OCI-LY1 (cell line): ENCODE results near the gene PSMB5.

ENCODE experiments used
- H2AFZ ChIP-seq: fragments of 200-600 bp; sonication (generic), shearing (Covaris generic); 2 replicates; pipeline ENCODE4 v1.6.0; 2014; ENCODE audit warnings: antibody characterized with exemption, mild to moderate bottlenecking, low read length
- H3F3A ChIP-seq: fragments of 200-600 bp; sonication (generic), shearing (Covaris generic); 2 replicates; pipeline ENCODE4 v1.6.0; 2014; ENCODE audit warnings: mild to moderate bottlenecking, antibody characterized with exemption, low read length, moderate library complexity; ENCODE audit not compliant: insufficient read depth
- H3K27ac ChIP-seq: fragments of 200-600 bp; sonication (generic); 2 replicates; pipeline ENCODE4 v1.5.1; 2014; ENCODE audit warnings: low read length, mixed run types, mild to moderate bottlenecking, low read depth; ENCODE audit not compliant: poor library complexity, severe bottlenecking
- H3K27me3 ChIP-seq: fragments of 200-600 bp; sonication (generic); 2 replicates; pipeline ENCODE4 v1.6.0; 2014; ENCODE audit warnings: antibody characterized with exemption, mild to moderate bottlenecking, low read length, moderate library complexity; ENCODE audit not compliant: insufficient read depth
- H3K36me3 ChIP-seq: fragments of 200-600 bp; sonication (generic); 2 replicates; pipeline ENCODE4 v1.6.1; 2014; ENCODE audit warnings: mild to moderate bottlenecking, antibody characterized with exemption, low read length, moderate library complexity, mixed read lengths; ENCODE audit not compliant: insufficient read depth
- H3K4me1 ChIP-seq: fragments of 200-600 bp; sonication (generic); 2 replicates; pipeline ENCODE4 v1.5.1; 2014; ENCODE audit warnings: mild to moderate bottlenecking, low read length, moderate library complexity; ENCODE audit not compliant: insufficient read depth, severe bottlenecking
- H3K4me2 ChIP-seq: fragments of 200-600 bp; sonication (generic), shearing (Covaris generic); 2 replicates; pipeline ENCODE4 v1.6.1; 2014; ENCODE audit warnings: low read length
- H3K4me3 ChIP-seq: fragments of 200-600 bp; sonication (generic); 2 replicates; pipeline ENCODE4 v1.5.1; 2014; ENCODE audit warnings: low read length, low read depth, mild to moderate bottlenecking, mixed read lengths; ENCODE audit not compliant: poor library complexity, severe bottlenecking
- H3K79me2 ChIP-seq: fragments of 200-600 bp; shearing (Covaris generic); 2 replicates; pipeline ENCODE4 v1.6.1; 2016; ENCODE audit warnings: mixed run types, low read length, mixed read lengths; ENCODE audit not compliant: insufficient read depth
- H3K9ac ChIP-seq: fragments of 200-600 bp; sonication (generic), shearing (Covaris generic); 2 replicates; pipeline ENCODE4 v1.6.1; 2014; ENCODE audit warnings: mild to moderate bottlenecking, low read length, mixed read lengths
- H3K9me2 ChIP-seq: fragments of 200-600 bp; sonication (generic), shearing (Covaris generic); 2 replicates; pipeline ENCODE4 v1.6.1; 2014; ENCODE audit warnings: low read depth, mild to moderate bottlenecking, low read length, mixed read lengths
- H3K9me3 ChIP-seq: fragments of 200-600 bp; shearing (Covaris generic); 2 replicates; pipeline ENCODE4 v1.6.1; 2014; ENCODE audit warnings: low read length, mixed read lengths
- H4K20me1 ChIP-seq: fragments of 200-600 bp; sonication (generic), shearing (Covaris generic); 2 replicates; pipeline ENCODE4 v1.6.0; 2016; ENCODE audit warnings: mild to moderate bottlenecking, low read length; ENCODE audit not compliant: insufficient read depth
- CTCF ChIP-seq: fragments of 200-600 bp; sonication (generic), shearing (Covaris generic); IDR thresholded peaks from 2 replicates; pipeline ENCODE4 v1.5.1; 2017; ENCODE audit warnings: mild to moderate bottlenecking, antibody characterized with exemption, low read length, moderate library complexity, mixed read lengths
- EZH2 ChIP-seq: fragments of 200-600 bp; sonication (generic), shearing (Covaris generic); IDR thresholded peaks from 2 replicates; pipeline ENCODE4 v1.8.0; 2017; ENCODE audit warnings: borderline replicate concordance, mixed run types, mild to moderate bottlenecking, antibody characterized with exemption, low read length, moderate library complexity, mixed read lengths

PSMB5 gene

GRCh38 chr14:22984959-22985658 lies 49.6 kb downstream of the PSMB5 start:
- Histone ChIP-seq H3K4me1 (peaks cover 25% of the 10 kb centered on the region), H2AFZ (no peak overlapping the region), H3K27ac (no peak overlapping the region), H3K4me2 (no peak overlapping the region), H3K4me3 (no peak overlapping the region), H4K20me1 (no peaks in the 10 kb centered on the region), H3K79me2 (no peaks in the 10 kb centered on the region), H3K9ac (no peak overlapping the region), H3F3A (no peaks in the 10 kb centered on the region), H3K27me3 (0 out of 2 replicates have a peak, but pooled peaks cover 3% of the 10 kb centered on the region), H3K9me3 (no peaks in the 10 kb centered on the region), H3K36me3 (peaks cover 12% of the 10 kb centered on the region; the same call in 1 of the 2 replicates), H3K9me2 (no peaks in the 10 kb centered on the region)
- no peak for TF ChIP-seq EZH2
- no peak for TF ChIP-seq CTCF

GRCh38 chr14:22982477-22983245 lies 52.0 kb downstream of the PSMB5 start, which contains the start of gene AJUBA:
Gene AJUBA, minus strand, starts transcription at chr14:22982551. Its CDS starts 285 bp downstream, at chr14:22982266.
- Histone ChIP-seq H3K79me2 (no peaks in the 10 kb centered on the region), H3K27me3 (0 out of 2 replicates have a peak, but pooled peaks cover 3% of the 10 kb centered on the region), H2AFZ (no peak within 1 kb of the TSS), H3K4me2 (peak within 1 kb of the TSS; percentile 47), H4K20me1 (no peaks in the 10 kb centered on the region), H3K27ac (no peak within 1 kb of the TSS), H3K9me3 (no peaks in the 10 kb centered on the region), H3K9me2 (no peaks in the 10 kb centered on the region), H3K4me1 (peaks cover 25% of the 10 kb centered on the region), H3K36me3 (peaks cover 10% of the 10 kb centered on the region; the same call in 1 of the 2 replicates), H3K4me3 (peak within 1 kb of the TSS; percentile 48), H3K9ac (peak within 1 kb of the TSS; percentile 3; the same call in 1 of the 2 replicates), H3F3A (no peaks in the 10 kb centered on the region)
- no peak for TF ChIP-seq CTCF
- TF ChIP-seq EZH2 = no peak

GRCh38 chr14:22981876-22982476 lies 52.7 kb downstream of the PSMB5 start:
- Histone ChIP-seq H3K4me2 (peak overlapping the region; percentile 47), H3K36me3 (peaks cover 9% of the 10 kb centered on the region; the same call in 1 of the 2 replicates), H3K4me1 (peaks cover 19% of the 10 kb centered on the region), H2AFZ (no peak overlapping the region), H4K20me1 (no peaks in the 10 kb centered on the region), H3K27ac (no peak overlapping the region), H3F3A (no peaks in the 10 kb centered on the region), H3K9me2 (no peaks in the 10 kb centered on the region), H3K9ac (no peak overlapping the region; the same call in 1 of the 2 replicates), H3K4me3 (peak overlapping the region; percentile 48), H3K79me2 (no peaks in the 10 kb centered on the region), H3K9me3 (no peaks in the 10 kb centered on the region), H3K27me3 (0 out of 2 replicates have a peak, but pooled peaks cover 3% of the 10 kb centered on the region)
- TF ChIP-seq CTCF = no peak
